B cell (primary cell): Measurements from ENCODE around the gene CLCN3. TPM values are rescaled to one million over a fixed set of nuclear protein-coding genes. Genes with fewer than 3 reads are reported as not detected.

Source experiments
- ATAC-seq: fragments of 200-7000 bp; cut with Tn5 transposase; one replicate; pipeline ENCODE4 v1.10.0; 2021; ENCODE audit warnings: low read depth, mild to moderate bottlenecking, moderate number of reproducible peaks, moderate library complexity
- CTCF ChIA-PET: fragments of 350-600 bp; sonication (Branson Sonifier 250); formaldehyde crosslinking; loops from one replicate; lab custom pipeline; 2021; ENCODE audit warnings: antibody characterized with exemption, inconsistent platforms; lab: Charles Lee
- POLR2A ChIA-PET: fragments of 350-600 bp; sonication (Branson Sonifier 250); formaldehyde crosslinking; loops from one replicate; lab custom pipeline; 2021; ENCODE audit warnings: antibody characterized with exemption; lab: Charles Lee
- DNase-seq: peaks from one replicate; pipeline ENCODE4 v3.0.0; 2013
- H2AFZ ChIP-seq: 2 replicates; pipeline ENCODE4 v1.6.1; 2012; ENCODE audit warnings: mild to moderate bottlenecking, low read depth, low read length; ENCODE audit not compliant: insufficient read depth, poor library complexity, severe bottlenecking
- H3K27ac ChIP-seq, 2 donors: 1 replicate in 1 of 2; 2 replicates in 1 of 2; pipeline ENCODE4 v1.5.1; 2012 to 2013; ENCODE audit warnings: low read length in 2 of 2, mild to moderate bottlenecking in 2 of 2, moderate library complexity in 1 of 2
- H3K27me3 ChIP-seq, 4 experiments: fragments of 200-600 bp in 1 of 4; sonication (generic) in 1 of 4; replicated peaks in 1 of 4; 1 replicate in 2 of 4; 2 replicates in 2 of 4; pipeline versions ENCODE4 v1.6.1 to v1.7.0; 2013 to 2016; ENCODE audit warnings: low read length in 3 of 4, mild to moderate bottlenecking in 2 of 4, mixed read lengths in 1 of 4, moderate library complexity in 1 of 4; ENCODE audit not compliant: insufficient read depth in 4 of 4, control insufficient read depth in 3 of 4; ENCODE audit errors: control extremely low read depth in 1 of 4
- H3K36me3 ChIP-seq, 2 experiments: replicated peaks in 1 of 2; 1 replicate in 1 of 2; 2 replicates in 1 of 2; pipeline versions ENCODE4 v1.6.1 to v1.7.1; 2013; ENCODE audit warnings: low read length in 1 of 2; ENCODE audit not compliant: insufficient read depth in 2 of 2, control insufficient read depth in 1 of 2; ENCODE audit errors: control extremely low read depth in 1 of 2, extremely low read depth in 1 of 2
- H3K4me1 ChIP-seq, 2 donors: fragments of 200-600 bp in 1 of 2; sonication (generic) in 1 of 2; 1 replicate in 1 of 2; 2 replicates in 1 of 2; pipeline versions ENCODE4 v1.5.1 to v1.6.1; 2013 to 2017; ENCODE audit warnings: low read length in 2 of 2; ENCODE audit not compliant: control insufficient read depth in 2 of 2, insufficient read depth in 2 of 2
- H3K4me2 ChIP-seq: replicated peaks from 2 replicates; pipeline ENCODE3; 2012; ENCODE audit warnings: mild to moderate bottlenecking, low read depth, low read length; ENCODE audit not compliant: poor library complexity, severe bottlenecking
- H3K4me3 ChIP-seq, 5 experiments: fragments of 200-600 bp in 1 of 5; sonication (generic) in 1 of 5; 1 replicate in 3 of 5; 2 replicates in 2 of 5; pipeline versions ENCODE4 v1.5.1 to v1.7.0; 2011 to 2016; ENCODE audit warnings: low read length in 4 of 5, mild to moderate bottlenecking in 4 of 5, low read depth in 2 of 5, control low read depth in 1 of 5, moderate library complexity in 1 of 5; ENCODE audit not compliant: insufficient read depth in 1 of 5; ENCODE audit errors: control extremely low read depth in 1 of 5, extremely low read depth in 1 of 5
- H3K79me2 ChIP-seq: fragments of 200-600 bp; sonication (generic); one replicate; pipeline ENCODE4 v1.6.0; 2016; ENCODE audit warnings: low read length; ENCODE audit not compliant: control insufficient read depth, insufficient read depth
- H3K9ac ChIP-seq: fragments of 200-600 bp; sonication (generic); 2 replicates; pipeline ENCODE4 v1.6.1; 2017; ENCODE audit warnings: mild to moderate bottlenecking, low read length, moderate library complexity
- H3K9me3 ChIP-seq, 3 donors: one replicate each; pipeline versions ENCODE4 v1.6.1 to v1.7.1; 2013; ENCODE audit warnings: low read length in 2 of 3; ENCODE audit not compliant: control insufficient read depth in 2 of 3, insufficient read depth in 1 of 3; ENCODE audit errors: control extremely low read depth in 1 of 3
- H4K20me1 ChIP-seq: 2 replicates; pipeline ENCODE4 v1.6.0; 2012; ENCODE audit warnings: mild to moderate bottlenecking, low read length; ENCODE audit not compliant: insufficient read depth, control insufficient read depth, poor library complexity, severe bottlenecking
- H3K27ac Mint-ChIP-seq: one replicate; pipeline ENCODE4 v1.8.0; 2021; ENCODE audit warnings: mixed read lengths
- H3K27me3 Mint-ChIP-seq: one replicate; pipeline ENCODE4 v1.8.0; 2021; ENCODE audit warnings: mixed read lengths
- H3K4me1 Mint-ChIP-seq: one replicate; pipeline ENCODE4 v1.8.0; 2021; ENCODE audit warnings: mixed read lengths
- H3K4me3 Mint-ChIP-seq: one replicate; pipeline ENCODE4 v1.8.0; 2021; ENCODE audit warnings: mixed read lengths
- H3K9me3 Mint-ChIP-seq: one replicate; pipeline ENCODE4 v1.8.0; 2022; ENCODE audit warnings: mixed read lengths; ENCODE audit not compliant: insufficient read depth
- CTCF ChIP-seq: fragments of 200-600 bp; IDR thresholded peaks from one replicate; pipeline ENCODE4 v1.8.0; 2022; ENCODE audit warnings: antibody characterized with exemption, mild to moderate bottlenecking
- EZH2 ChIP-seq: IDR thresholded peaks from 2 replicates; pipeline ENCODE4 v1.6.1; 2012; ENCODE audit warnings: borderline replicate concordance, low read depth, mild to moderate bottlenecking, moderate library complexity, low read length; ENCODE audit not compliant: insufficient read depth, poor library complexity, severe bottlenecking
- WGBS: methylation state at CpG from one replicate; pipeline ENCODE4 v1.1.5; 2013; ENCODE audit warnings: missing lambda C conversion rate; ENCODE audit not compliant: insufficient coverage; 5-methylcytosine and 5-hydroxymethylcytosine counted together
- intact Hi-C: fragments of 100-400 bp; cut with micrococcal nuclease; formaldehyde crosslinking; loops from one replicate; pipeline ENCODE4 v1.10.0; 2022
- polyA plus RNA-seq: library from polyadenylated mRNA; depleted of rRNA; stranded (reverse); fragments of >200 nt; gene quantifications from 2 replicates; pipeline ENCODE4 v1.2.3, GENCODE V29; 2012
- total RNA-seq, 2 donors: library from RNA; stranded (reverse); fragments of 120-200 nt in 1 of 2; gene quantifications; 1 replicate in 1 of 2; 2 replicates in 1 of 2; pipeline versions ENCODE4 v1.2.3 to v1.2.4, GENCODE V29; 2013 to 2022

The CLCN3 gene
- total and polyA plus RNA-seq, 2 donors (not counting 1 experiment from before 2014, with no cell fraction given), result 5.0 to 32.7 TPM

GRCh38 chr4:169618986-169619385 lies 1.4 kb upstream of the CLCN3 start:
- peak overlapping the region; percentile 3 for H2AFZ ChIP-seq

More at GRCh38 chr4:169618986-169619385, 1.4 kb upstream of the CLCN3 start:
- TF ChIP-seq EZH2 (no peak), CTCF (no peak)
- CTCF ChIA-PET, result interaction anchor here (0.8 to 1.8 kb wide), 5 partner anchors 9 to 192 kb away, joined by 3 to 8 read pairs (median 4); no protein-coding TSS in a partner anchor
- H3K36me3 ChIP-seq, result no peaks in the 10 kb centered on the region
- no peak for ATAC-seq
- H3K9me3 Mint-ChIP-seq, result no peaks in the 10 kb centered on the region
- intact Hi-C loops, result loop anchor here (1.0 to 10.0 kb wide), 3 partner anchors 344 to 1304 kb away; partner anchors contain the start of genes DDX60, MFAP3L and SH3RF1
- H4K20me1 ChIP-seq, result no peaks in the 10 kb centered on the region
- 100% methylated on average over 1 of the region's 4 CpGs for WGBS
- peaks cover 36% of the 10 kb centered on the region for H3K4me1 Mint-ChIP-seq
- POLR2A ChIA-PET, result no interaction called here
- H3K79me2 ChIP-seq, result peaks cover 32% of the 10 kb centered on the region
- DNase-seq, result no peak
- H3K27ac ChIP-seq, result peak overlapping the region; percentile 98
- peak overlapping the region; percentile 100 for H3K27ac Mint-ChIP-seq
- no peaks in the 10 kb centered on the region for H3K9me3 ChIP-seq
- H3K27me3 ChIP-seq, result no peaks in the 10 kb centered on the region
- H3K4me1 ChIP-seq, result peaks cover 18 to 23% of the 10 kb centered on the region in 2 donors
- H3K4me3 ChIP-seq, result peak overlapping the region in 4 of 5 experiments; percentile 61 to 100 (median 96)
- no peaks in the 10 kb centered on the region for H3K27me3 Mint-ChIP-seq
- peak overlapping the region; percentile 79 for H3K4me2 ChIP-seq
- peak overlapping the region; percentile 95 for H3K9ac ChIP-seq
- peak overlapping the region; percentile 96 for H3K4me3 Mint-ChIP-seq
